Activated CD4-positive, alpha-beta memory T cell treated with anti-CD3 and anti-CD28 coated beads for 36 hours (primary cell): ENCODE measurements around the gene PALLD. TPM values are rescaled to one million over a fixed set of nuclear protein-coding genes. Genes with fewer than 3 reads are reported as not detected.

Source experiments
- CTCF ChIA-PET: fragments of 350-600 bp; sonication (Branson Sonifier 250); formaldehyde crosslinking; loops from one replicate; lab custom pipeline; 2021; ENCODE audit warnings: antibody characterized with exemption, inconsistent platforms; lab: Charles Lee
- POLR2A ChIA-PET: fragments of 350-600 bp; sonication (Branson Sonifier 250); formaldehyde crosslinking; loops from one replicate; lab custom pipeline; 2021; ENCODE audit warnings: antibody characterized with exemption; lab: Charles Lee
- DNase-seq: peaks from one replicate; pipeline ENCODE4 v3.0.0-alpha.2; 2020
- H3K27ac Mint-ChIP-seq: one replicate; pipeline ENCODE4 v1.8.0; 2021; ENCODE audit warnings: mixed read lengths
- H3K27me3 Mint-ChIP-seq: one replicate; pipeline ENCODE4 v1.8.0; 2021; ENCODE audit warnings: mixed read lengths
- H3K36me3 Mint-ChIP-seq: one replicate; pipeline ENCODE4 v1.8.0; 2021; ENCODE audit warnings: mixed read lengths
- H3K4me1 Mint-ChIP-seq: one replicate; pipeline ENCODE4 v1.8.0; 2021; ENCODE audit warnings: low read depth, mixed read lengths
- H3K4me3 Mint-ChIP-seq: one replicate; pipeline ENCODE4 v1.8.0; 2021; ENCODE audit warnings: mild to moderate bottlenecking, mixed read lengths
- H3K9me3 Mint-ChIP-seq: one replicate; pipeline ENCODE4 v1.8.0; 2021; ENCODE audit warnings: mixed read lengths
- intact Hi-C: fragments of 100-400 bp; cut with micrococcal nuclease; formaldehyde crosslinking; loops from one replicate; pipeline ENCODE4 v1.15.1; 2023
- total RNA-seq, 2 experiments: library from RNA; stranded (reverse); gene quantifications; one replicate each; pipeline ENCODE4 v1.2.3, GENCODE V29; 2021

The PALLD gene
- total RNA-seq, 2 experiments from 2014 or later: 8.9 to 9.4 TPM

DNA sequence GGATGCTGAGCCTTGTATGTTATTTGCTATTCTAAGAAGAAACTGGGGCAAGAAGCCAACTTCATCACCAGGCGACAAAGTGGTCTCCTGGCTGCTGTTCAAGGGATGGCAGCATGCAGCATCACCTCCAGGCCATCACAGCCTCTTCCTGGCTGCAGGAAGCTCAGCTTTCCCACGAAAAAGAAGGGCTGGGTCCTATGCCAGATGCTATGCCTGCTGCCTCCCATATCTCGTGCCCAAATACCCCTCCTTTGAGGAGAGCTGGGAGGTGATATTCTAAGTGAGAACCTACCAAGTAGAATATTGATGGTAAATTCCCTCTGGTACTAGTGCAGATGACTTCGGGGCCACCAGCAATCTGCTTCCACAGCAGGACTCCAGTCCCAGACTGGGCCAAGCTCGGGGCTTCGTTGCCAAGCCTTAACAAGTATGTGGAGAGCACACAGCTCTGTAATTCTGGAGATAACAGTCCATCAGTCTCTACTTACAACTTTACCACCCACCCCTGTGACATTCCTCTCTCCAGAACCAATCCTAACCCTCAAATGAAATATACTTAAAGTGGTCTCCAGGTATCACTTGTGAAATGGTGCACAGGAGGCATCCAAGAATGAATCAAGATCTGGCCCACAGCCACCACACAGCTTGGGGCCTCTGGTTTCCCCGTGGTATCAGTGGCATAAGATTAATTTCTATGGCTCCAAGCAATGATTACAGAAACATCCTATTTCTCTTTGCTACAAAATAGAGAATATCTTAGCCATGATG lies 149.3 kb downstream of the PALLD start:
- CTCF ChIA-PET: no interaction called here
- no peaks in the 10 kb centered on the region for H3K36me3 Mint-ChIP-seq
- H3K4me3 Mint-ChIP-seq: no peak overlapping the region
- H3K4me1 Mint-ChIP-seq: no peaks in the 10 kb centered on the region
- intact Hi-C loops: no loop called here
- POLR2A ChIA-PET: no interaction called here
- H3K9me3 Mint-ChIP-seq: no peaks in the 10 kb centered on the region
- DNase-seq: no peak
- H3K27me3 Mint-ChIP-seq: peaks cover 17% of the 10 kb centered on the region
- H3K27ac Mint-ChIP-seq: no peak overlapping the region

DNA sequence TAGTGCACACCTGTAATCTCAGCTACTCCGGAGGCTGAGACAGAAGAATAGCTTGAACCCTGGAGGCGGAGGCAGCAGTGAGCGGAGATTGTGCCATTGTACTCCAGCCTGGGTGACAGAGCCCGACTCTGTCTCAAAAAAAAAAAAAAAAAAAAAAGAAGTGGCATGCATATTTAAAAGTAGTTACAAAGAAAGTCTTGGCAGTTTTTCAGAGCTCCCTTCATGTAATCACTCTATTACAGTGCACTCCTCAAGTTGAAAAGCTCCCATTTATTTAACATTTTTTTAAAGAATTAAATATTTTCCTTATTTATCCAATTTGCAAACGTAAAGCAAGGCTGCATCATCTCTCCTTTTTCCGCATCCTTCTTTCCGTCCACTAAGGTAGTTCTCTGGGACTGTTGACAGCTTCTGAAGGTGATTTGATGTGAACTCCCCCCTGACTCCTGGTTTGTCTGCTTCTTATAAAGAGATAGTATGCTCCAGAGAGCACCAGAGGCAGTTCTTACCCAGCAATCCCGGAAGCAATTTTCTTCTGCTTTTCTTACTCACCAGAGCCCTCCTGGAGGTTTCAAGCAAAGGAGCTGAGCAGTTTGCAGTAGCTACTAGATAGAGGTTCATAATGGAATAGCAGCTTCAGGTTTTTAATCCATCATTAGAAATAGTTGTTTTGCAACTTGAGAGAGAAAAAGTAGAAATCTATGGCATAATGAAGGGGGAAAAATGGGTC lies 151.0 kb downstream of the PALLD start:
- CTCF ChIA-PET: no interaction called here
- DNase-seq: no peak

DNA sequence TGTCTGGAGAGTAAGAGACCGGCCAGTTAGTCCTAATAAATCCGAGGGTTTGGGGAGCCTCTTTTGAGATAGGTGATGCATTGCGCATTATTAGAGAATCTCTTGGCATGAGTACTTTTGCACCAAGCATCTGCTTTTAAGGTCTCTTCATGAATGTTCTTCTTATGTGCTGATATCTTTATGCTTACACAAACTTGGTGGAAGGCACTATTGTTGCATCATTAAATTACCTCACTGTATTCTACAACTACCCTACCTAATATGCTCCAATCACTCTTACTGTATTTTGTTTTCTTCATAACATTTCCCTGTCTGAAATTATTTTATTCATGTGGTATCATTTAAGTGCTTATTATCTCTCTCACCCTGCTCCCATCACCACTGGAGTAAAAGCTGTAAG lies 151.6 kb downstream of the PALLD start:
- CTCF ChIA-PET: no interaction called here

More for the DNA sequence above, 151.0 kb downstream of the PALLD start:
- POLR2A ChIA-PET: no interaction called here
- Mint-ChIP-seq H3K9me3 (no peaks in the 10 kb centered on the region), H3K36me3 (no peaks in the 10 kb centered on the region), H3K4me3 (no peak overlapping the region), H3K4me1 (no peaks in the 10 kb centered on the region), H3K27me3 (peaks cover 18% of the 10 kb centered on the region), H3K27ac (no peak overlapping the region)
- intact Hi-C loops: no loop called here

GRCh38 chr4:168648929-168649328 lies 152.1 kb downstream of the PALLD start:
- intact Hi-C loops: no loop called here
- ChIA-PET CTCF (no interaction called here), POLR2A (interaction anchor here (0.6 kb wide), 1 partner anchor 129 kb away, joined by 3 read pairs; no protein-coding TSS in a partner anchor)
- DNase-seq: no peak
- Mint-ChIP-seq H3K36me3 (no peaks in the 10 kb centered on the region), H3K9me3 (no peaks in the 10 kb centered on the region), H3K27ac (no peak overlapping the region), H3K27me3 (peaks cover 17% of the 10 kb centered on the region), H3K4me3 (no peak overlapping the region), H3K4me1 (no peaks in the 10 kb centered on the region)

More for the DNA sequence above, 151.6 kb downstream of the PALLD start:
- POLR2A ChIA-PET: no interaction called here
- Mint-ChIP-seq H3K4me1 (no peaks in the 10 kb centered on the region), H3K27ac (no peak overlapping the region), H3K4me3 (no peak overlapping the region), H3K9me3 (no peaks in the 10 kb centered on the region), H3K27me3 (peaks cover 18% of the 10 kb centered on the region), H3K36me3 (no peaks in the 10 kb centered on the region)
- intact Hi-C loops: no loop called here
- no peak for DNase-seq

DNA sequence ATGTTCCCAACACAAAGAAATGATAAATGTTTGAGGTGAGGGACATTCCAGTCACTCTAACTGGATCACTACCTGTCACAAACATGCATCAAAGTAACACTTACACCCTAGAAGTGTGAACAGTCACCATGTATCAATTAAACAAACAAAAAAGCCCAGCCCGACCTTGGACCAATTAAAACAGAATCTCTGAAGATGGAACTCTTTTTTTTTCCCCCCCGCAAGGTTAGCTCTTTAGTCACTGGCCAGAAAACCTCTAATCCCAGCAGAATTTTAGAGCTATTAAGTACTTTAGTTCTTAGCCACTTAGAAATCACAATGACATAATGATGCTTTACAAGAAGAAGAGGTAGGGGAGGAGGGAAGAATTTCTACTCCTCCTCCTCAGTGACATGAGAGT lies 154.5 kb downstream of the PALLD start:
- H3K27ac Mint-ChIP-seq: no peak overlapping the region
- ChIA-PET POLR2A (no interaction called here), CTCF (no interaction called here)
- peaks cover 12% of the 10 kb centered on the region for H3K27me3 Mint-ChIP-seq
- no peak overlapping the region for H3K4me3 Mint-ChIP-seq
- DNase-seq: no peak
- intact Hi-C loops: no loop called here
- no peaks in the 10 kb centered on the region for H3K4me1 Mint-ChIP-seq
- H3K9me3 Mint-ChIP-seq: no peaks in the 10 kb centered on the region
- no peaks in the 10 kb centered on the region for H3K36me3 Mint-ChIP-seq

DNA sequence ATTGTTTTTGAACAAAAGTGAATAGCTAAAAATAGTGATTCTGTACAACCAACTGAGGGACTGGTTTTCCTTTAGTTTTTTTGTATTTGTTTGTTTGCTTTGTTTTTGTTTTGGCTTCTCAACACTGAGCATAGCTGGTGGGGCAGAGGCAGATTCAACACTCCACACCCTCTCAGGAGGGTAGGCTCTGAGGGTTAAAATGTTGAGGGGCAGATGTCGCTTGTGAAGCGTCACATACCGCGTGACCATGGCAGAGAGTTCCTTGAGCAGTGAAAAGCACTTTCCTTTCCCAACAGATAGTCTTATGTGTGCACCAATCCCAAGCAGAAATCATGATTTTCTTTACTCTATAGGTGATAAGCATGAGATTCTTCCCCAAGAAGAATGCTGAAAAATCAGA lies 155.0 kb downstream of the PALLD start:
- intact Hi-C loops: no loop called here
- H3K27me3 Mint-ChIP-seq: peaks cover 12% of the 10 kb centered on the region
- H3K9me3 Mint-ChIP-seq: no peaks in the 10 kb centered on the region
- no peaks in the 10 kb centered on the region for H3K4me1 Mint-ChIP-seq
- DNase-seq: no peak
- no peak overlapping the region for H3K4me3 Mint-ChIP-seq
- H3K27ac Mint-ChIP-seq: no peak overlapping the region
- POLR2A ChIA-PET: no interaction called here
- H3K36me3 Mint-ChIP-seq: no peaks in the 10 kb centered on the region
- CTCF ChIA-PET: no interaction called here

- ChIA-PET CTCF (no interaction called here), POLR2A (no interaction called here)
- Mint-ChIP-seq H3K36me3 (no peaks in the 10 kb centered on the region), H3K27me3 (peaks cover 12% of the 10 kb centered on the region), H3K27ac (no peak overlapping the region), H3K9me3 (no peaks in the 10 kb centered on the region), H3K4me3 (no peak overlapping the region), H3K4me1 (no peaks in the 10 kb centered on the region)
- intact Hi-C loops: no loop called here
- DNase-seq: no peak
Measured at GRCh38 chr4:168652755-168653154, 155.9 kb downstream of the PALLD start.

GRCh38 chr4:168654104-168654847 lies 157.4 kb downstream of the PALLD start:
- ChIA-PET POLR2A (no interaction called here), CTCF (no interaction called here)
- Mint-ChIP-seq H3K27ac (no peak overlapping the region), H3K27me3 (peaks cover 17% of the 10 kb centered on the region), H3K4me3 (no peak overlapping the region), H3K36me3 (no peaks in the 10 kb centered on the region), H3K9me3 (no peaks in the 10 kb centered on the region), H3K4me1 (no peaks in the 10 kb centered on the region)
- intact Hi-C loops: no loop called here
- DNase-seq: no peak

DNA sequence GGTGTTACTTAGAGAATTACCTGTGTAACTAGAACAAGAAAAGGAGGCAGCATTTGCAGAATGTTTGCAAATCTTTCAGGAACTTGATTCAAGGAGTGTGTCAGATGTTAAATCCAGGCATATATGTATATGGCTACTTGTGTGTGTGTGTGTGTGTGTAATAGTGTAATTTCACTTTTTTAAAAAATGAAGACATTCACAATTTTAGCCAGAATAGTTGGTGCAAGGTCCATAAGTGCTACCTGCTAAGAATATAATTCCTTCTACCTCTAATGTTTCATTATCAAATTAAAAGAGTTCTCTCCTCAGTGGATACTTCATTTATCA lies 158.0 kb downstream of the PALLD start:
- no peaks in the 10 kb centered on the region for H3K4me1 Mint-ChIP-seq
- no peak overlapping the region for H3K27ac Mint-ChIP-seq
- intact Hi-C loops: no loop called here
- no peaks in the 10 kb centered on the region for H3K9me3 Mint-ChIP-seq
- no peak overlapping the region for H3K4me3 Mint-ChIP-seq
- no peak for DNase-seq
- POLR2A ChIA-PET: no interaction called here
- peaks cover 17% of the 10 kb centered on the region for H3K27me3 Mint-ChIP-seq
- H3K36me3 Mint-ChIP-seq: no peaks in the 10 kb centered on the region
- CTCF ChIA-PET: no interaction called here

DNA sequence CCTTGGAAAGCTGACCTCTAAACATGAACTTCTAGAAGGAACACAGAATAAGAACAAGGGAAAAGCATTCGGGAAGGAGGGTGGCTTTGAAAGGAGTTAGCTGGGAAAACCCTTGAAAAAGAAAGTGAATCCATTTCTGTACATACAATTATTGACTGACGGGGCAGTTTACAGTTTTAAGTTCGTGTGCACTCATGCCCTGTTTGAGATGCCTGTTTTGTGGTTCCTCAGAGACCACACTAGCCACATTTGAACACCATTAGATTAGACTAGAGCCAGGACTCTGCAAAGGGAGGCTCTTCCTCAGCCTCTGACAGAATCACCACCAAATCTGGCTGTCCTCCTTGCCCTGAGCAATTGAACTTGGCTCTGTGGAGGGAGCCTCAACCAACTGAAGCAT lies 158.3 kb downstream of the PALLD start:
- Mint-ChIP-seq H3K27me3 (peaks cover 17% of the 10 kb centered on the region), H3K4me1 (no peaks in the 10 kb centered on the region), H3K9me3 (no peaks in the 10 kb centered on the region), H3K4me3 (no peak overlapping the region), H3K36me3 (no peaks in the 10 kb centered on the region), H3K27ac (no peak overlapping the region)
- CTCF ChIA-PET: no interaction called here
- no peak for DNase-seq
- POLR2A ChIA-PET: no interaction called here
- intact Hi-C loops: no loop called here

GRCh38 chr4:168656055-168656660 lies 159.3 kb downstream of the PALLD start:
- no peak overlapping the region for H3K27ac Mint-ChIP-seq
- no peaks in the 10 kb centered on the region for H3K4me1 Mint-ChIP-seq
- no peak overlapping the region for H3K4me3 Mint-ChIP-seq
- intact Hi-C loops: no loop called here
- no peak for DNase-seq
- no peaks in the 10 kb centered on the region for H3K9me3 Mint-ChIP-seq
- ChIA-PET POLR2A (no interaction called here), CTCF (no interaction called here)
- H3K36me3 Mint-ChIP-seq: no peaks in the 10 kb centered on the region
- H3K27me3 Mint-ChIP-seq: peaks cover 17% of the 10 kb centered on the region

DNA sequence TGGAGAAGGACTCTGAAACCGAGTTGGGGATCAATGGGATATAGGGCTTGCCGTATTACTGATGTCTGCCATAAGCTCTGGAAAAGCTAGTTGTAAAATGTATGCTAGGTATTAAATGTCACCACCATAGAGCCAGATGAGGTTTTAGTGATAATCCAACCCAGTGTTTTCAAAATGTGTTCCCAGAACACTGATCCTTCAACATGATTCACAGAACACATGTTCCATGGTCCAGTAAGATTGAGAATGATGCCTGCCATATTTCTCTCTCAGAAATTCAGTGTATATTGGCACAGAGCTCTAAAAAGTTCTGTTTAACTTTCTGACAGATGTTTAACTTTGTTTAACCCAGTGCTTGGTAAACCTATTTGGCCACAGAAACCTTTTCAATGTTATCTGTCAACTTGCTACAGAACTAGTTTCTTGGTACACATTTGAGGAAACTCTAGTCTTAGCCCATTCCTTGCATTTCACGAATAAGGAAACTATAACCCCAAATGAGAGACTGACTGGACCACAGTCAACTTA lies 160.2 kb downstream of the PALLD start:
- H3K27ac Mint-ChIP-seq: no peak overlapping the region
- H3K9me3 Mint-ChIP-seq: no peaks in the 10 kb centered on the region
- no peaks in the 10 kb centered on the region for H3K4me1 Mint-ChIP-seq
- ChIA-PET POLR2A (no interaction called here), CTCF (no interaction called here)
- peaks cover 14% of the 10 kb centered on the region for H3K27me3 Mint-ChIP-seq
- DNase-seq: no peak
- H3K4me3 Mint-ChIP-seq: no peak overlapping the region
- H3K36me3 Mint-ChIP-seq: no peaks in the 10 kb centered on the region
- intact Hi-C loops: no loop called here
